HepG2 (cell line): Measurements from ENCODE around the gene VAT1L. TPM values are rescaled to one million over a fixed set of nuclear protein-coding genes. Genes with fewer than 3 reads are reported as not detected.

ENCODE experiments used
- ATAC-seq: fragments of 200-7000 bp; cut with Tn5 transposase; 3 replicates; pipeline ENCODE4 v1.9.1; 2020; ENCODE audit warnings: mild to moderate bottlenecking, moderate library complexity
- BruUV-seq: library from RNA; stranded (reverse); fragments of 400-500 nt; replicated peaks from 2 replicates; lab custom pipeline; 2021; lab: Mats Ljungman, UMichigan
- CTCF ChIA-PET: fragments of 300-600 bp; formaldehyde crosslinking; extraction: SDS; loops from one replicate; lab custom pipeline; 2021; ENCODE audit warnings: low total read pairs, inconsistent platforms, low intra/inter-chr PET ratio; lab: Yijun Ruan, JAX
- POLR2A ChIA-PET: fragments of 350-600 bp; sonication (Branson Sonifier 250); formaldehyde crosslinking; loops from one replicate; lab custom pipeline; 2020; ENCODE audit warnings: antibody characterized with exemption, inconsistent platforms; lab: Yijun Ruan, JAX
- DNase-seq: peaks from one replicate; pipeline ENCODE4 v3.0.0-alpha.2; 2015; ENCODE audit warnings: low spot score
- FAIRE-seq: peaks from 3 replicates; lab custom pipeline; 2011; peaks lifted over from hg19 to GRCh38; lab: Jason Lieb, UNC
- H2AFZ ChIP-seq: one replicate; pipeline ENCODE4 v1.6.1; 2011; ENCODE audit warnings: low read length, inconsistent platforms
- H3K27ac ChIP-seq: fragments of 300-600 bp; 3 replicates; pipeline ENCODE4 v1.8.0; 2011; ENCODE audit warnings: mixed run types, mild to moderate bottlenecking, mixed read lengths, low read length, inconsistent platforms; ENCODE audit not compliant: insufficient read depth; ENCODE audit errors: extremely low read length
- H3K27me3 ChIP-seq, 2 experiments: fragments of 200-600 bp in 1 of 2; 2 replicates in 1 of 2; 3 replicates in 1 of 2; pipeline versions ENCODE4 v1.6.0 to v1.8.0; 2011; ENCODE audit warnings: low read length in 2 of 2, mild to moderate bottlenecking in 2 of 2, moderate library complexity in 2 of 2, inconsistent platforms in 1 of 2; ENCODE audit not compliant: insufficient read depth in 2 of 2, control insufficient read depth in 1 of 2
- H3K36me3 ChIP-seq, 2 experiments: fragments of 200-600 bp in 1 of 2; replicated peaks in 1 of 2; 2 replicates in 1 of 2; 3 replicates in 1 of 2; pipeline versions ENCODE4 v1.5.1 to v1.8.0; 2011; ENCODE audit warnings: low read length in 2 of 2, inconsistent platforms in 1 of 2; ENCODE audit not compliant: insufficient read depth in 2 of 2, control insufficient read depth in 1 of 2
- H3K4me1 ChIP-seq: 2 replicates; pipeline ENCODE4 v1.5.1; 2012; ENCODE audit warnings: low read length, inconsistent platforms; ENCODE audit not compliant: insufficient read depth
- H3K4me2 ChIP-seq: 2 replicates; pipeline ENCODE4 v1.6.0; 2011; ENCODE audit warnings: low read depth, low read length, inconsistent platforms
- H3K4me3 ChIP-seq, 3 experiments: fragments of 200-600 bp in 1 of 3; sonication (generic), shearing (Covaris generic) in 1 of 3; replicated peaks in 1 of 3; 2 replicates each; pipeline ENCODE4 v1.5.1; 2011 to 2016; ENCODE audit warnings: low read length in 3 of 3, inconsistent platforms in 2 of 3, low read depth in 2 of 3, mild to moderate bottlenecking in 2 of 3, control low read depth in 1 of 3, mixed read lengths in 1 of 3; ENCODE audit not compliant: insufficient read depth in 1 of 3
- H3K79me2 ChIP-seq: one replicate; pipeline ENCODE4 v1.6.1; 2011; ENCODE audit warnings: low read length, inconsistent platforms; ENCODE audit not compliant: insufficient read depth
- H3K9ac ChIP-seq: 2 replicates; pipeline ENCODE4 v1.6.0; 2011; ENCODE audit warnings: mild to moderate bottlenecking, low read depth, low read length, inconsistent platforms; ENCODE audit not compliant: insufficient read depth
- H3K9me3 ChIP-seq: 2 replicates; pipeline ENCODE4 v1.5.1; 2012; ENCODE audit warnings: mild to moderate bottlenecking, low read length
- H4K20me1 ChIP-seq: 2 replicates; pipeline ENCODE4 v1.6.0; 2011; ENCODE audit warnings: inconsistent platforms, mild to moderate bottlenecking, low read length, moderate library complexity; ENCODE audit not compliant: insufficient read depth
- AGO1 ChIP-seq: fragments of 200-400 bp; formaldehyde crosslinking; IDR thresholded peaks from 2 replicates; pipeline ENCODE4 v1.6.1; 2017; ENCODE audit warnings: mild to moderate bottlenecking, low read depth, low read length, moderate library complexity; ENCODE audit not compliant: poor library complexity, severe bottlenecking
- ATF7 ChIP-seq, 2 experiments: fragments of 450-650 bp in 1 of 2; sonication (generic) in 1 of 2; formaldehyde crosslinking in 1 of 2; IDR thresholded peaks; 2 replicates each; pipeline versions ENCODE4 v1.4.0 to v1.6.1; 2016 to 2020; ENCODE audit warnings: antibody characterized with exemption in 1 of 2, mild to moderate bottlenecking in 1 of 2, missing genetic modification reagents in 1 of 2
- CREB1 ChIP-seq, 2 experiments: fragments of 450-650 bp in 1 of 2; IDR thresholded peaks; 2 replicates each; pipeline ENCODE4 v1.6.1; 2016 to 2017; ENCODE audit warnings: control low read depth in 1 of 2, mild to moderate bottlenecking in 1 of 2, missing compliant biosample characterization in 1 of 2, missing genetic modification characterization in 1 of 2
- DDIT3 ChIP-seq: sonication (generic); formaldehyde crosslinking; IDR thresholded peaks from 2 replicates; pipeline ENCODE4 v1.4.0; 2020; ENCODE audit warnings: mild to moderate bottlenecking, missing genetic modification reagents
- DNMT3B ChIP-seq: conservative IDR thresholded peaks from 2 replicates; pipeline ENCODE4 v1.6.1; 2016; ENCODE audit warnings: missing biosample characterization, control low read depth
- KDM6A ChIP-seq: IDR thresholded peaks from 2 replicates; pipeline ENCODE4 v1.6.1; 2016; ENCODE audit warnings: low read depth
- REPIN1 ChIP-seq: sonication (generic); formaldehyde crosslinking; IDR thresholded peaks from 2 replicates; pipeline ENCODE4 v1.8.0; 2022; ENCODE audit warnings: missing genetic modification reagents, low read depth, mild to moderate bottlenecking, borderline replicate concordance
- SMAD3 ChIP-seq: sonication (generic); formaldehyde crosslinking; IDR thresholded peaks from 2 replicates; pipeline ENCODE4 v1.4.0; 2020; ENCODE audit warnings: missing genetic modification reagents
- ZNF432 ChIP-seq: sonication (generic); formaldehyde crosslinking; IDR thresholded peaks from 2 replicates; pipeline ENCODE4 v1.5.0; 2020; ENCODE audit warnings: missing genetic modification reagents, mild to moderate bottlenecking, borderline replicate concordance
- ZNF549 ChIP-seq: sonication (generic); formaldehyde crosslinking; IDR thresholded peaks from 2 replicates; pipeline ENCODE4 v1.5.0; 2020; ENCODE audit warnings: missing genetic modification reagents
- ZNF770 ChIP-seq: sonication (generic); formaldehyde crosslinking; IDR thresholded peaks from 2 replicates; pipeline ENCODE4 v1.5.0; 2020; ENCODE audit warnings: mild to moderate bottlenecking, missing genetic modification reagents
- WGBS: methylation state at CpG from one replicate; pipeline ENCODE4 v1.1.6; 2017; ENCODE audit warnings: low lambda C conversion rate; 5-methylcytosine and 5-hydroxymethylcytosine counted together
- in situ Hi-C: cut with HindIII; loops from 2 replicates; pipeline ENCODE4 v1.10.0; 2017; ENCODE audit warnings: low pct_unique_long_range_greater_than_20kb; ENCODE audit not compliant: extremely low pct_ligation_motif_present
- intact Hi-C: fragments of 100-400 bp; cut with micrococcal nuclease; formaldehyde crosslinking; loops from one replicate; pipeline ENCODE4 v1.10.0; 2022; ENCODE audit not compliant: unreplicated experiment
- polyA plus RNA-seq, 8 experiments: library from polyadenylated mRNA; depleted of rRNA in 3 of 8; stranded (reverse) in 7 of 8; unstranded in 1 of 8; fragments of >200 nt; fragmentation: Illumina TruSeq in 4 of 8; extraction: Trizol in 4 of 8; gene quantifications; 2 replicates each; pipeline versions ENCODE4 v1.2.1 to v1.2.3, GENCODE V29; 2011 to 2016; ENCODE audit warnings: low read depth in 4 of 8, missing spikeins in 1 of 8, mixed read lengths in 1 of 8; ENCODE audit not compliant: insufficient read depth in 1 of 8
- total RNA-seq, 5 experiments: library from RNA; depleted of rRNA; stranded (reverse); fragments of >200 nt; fragmentation: Illumina TruSeq; extraction: Trizol; gene quantifications; 2 replicates each; pipeline ENCODE4 v1.2.3, GENCODE V29; 2016; ENCODE audit warnings: low read depth in 1 of 5

The VAT1L gene
- total and polyA plus RNA-seq, 2 of the 13 experiments (the other 11 are each of a cell fraction or from before 2014, with no cell fraction given): not detected

DNA sequence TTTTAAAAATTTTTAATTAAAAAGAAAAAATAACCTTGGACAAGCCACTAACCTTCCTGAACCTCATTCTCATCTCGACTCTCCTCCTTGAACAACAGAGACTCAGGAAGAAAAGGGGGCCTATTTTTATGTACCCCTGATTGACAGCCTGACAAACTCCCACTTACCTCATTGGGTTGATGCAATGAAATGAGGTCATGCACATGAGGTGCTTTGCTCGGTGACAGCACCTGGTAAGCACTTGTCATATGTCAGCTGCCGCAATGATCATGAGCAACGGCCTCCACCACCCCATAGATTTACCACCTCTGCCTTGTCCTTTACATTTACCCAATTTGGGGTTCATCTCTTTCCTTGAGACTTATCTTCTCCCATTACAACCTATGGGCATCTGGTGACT is 167.9 kb downstream of the VAT1L start:
- no peak overlapping the region for H2AFZ ChIP-seq
- no peaks in the 10 kb centered on the region for H4K20me1 ChIP-seq
- H3K4me2 ChIP-seq: no peak overlapping the region
- intact Hi-C loops: no loop called here
- H3K9ac ChIP-seq: no peak overlapping the region
- no peak for FAIRE-seq
- H3K79me2 ChIP-seq: no peaks in the 10 kb centered on the region
- TF ChIP-seq REPIN1 (CRISPR knock-in tag): no peak
- TF ChIP-seq AGO1: no peak
- TF ChIP-seq ZNF432 (CRISPR knock-in tag): no peak
- TF ChIP-seq SMAD3: no peak
- no peak for TF ChIP-seq KDM6A (CRISPR knock-in tag)
- TF ChIP-seq CREB1 (IDR thresholded peaks at IDR 0.05): 0 out of 2 replicates have a peak, but pooled peaks have one; percentile 5
- TF ChIP-seq CREB1 (CRISPR knock-in tag; IDR thresholded peaks at IDR 0.05): no peak
- TF ChIP-seq DNMT3B: no peak
- no peak for TF ChIP-seq ZNF770
- no peak for TF ChIP-seq DDIT3 (CRISPR knock-in tag)
- peak; percentile 54; the same call in 1 of the 2 replicates for TF ChIP-seq ATF7 (IDR thresholded peaks at IDR 0.05)
- no peak for TF ChIP-seq ATF7 (CRISPR knock-in tag; IDR thresholded peaks at IDR 0.05)
- TF ChIP-seq ZNF549 (CRISPR knock-in tag): no peak
- TF ChIP-seq, all 625 proteins: peak for 2
- in situ Hi-C loops: loop anchor here (25.0 kb wide), 2 partner anchors 169 to 719 kb away; partner anchors contain the start of gene VAT1L
- Histone ChIP-seq H3K9me3 (no peaks in the 10 kb centered on the region), H3K36me3 (no peaks in the 10 kb centered on the region), H3K27ac (no peak overlapping the region), H3K4me3 (no peak overlapping the region), H3K4me1 (no peaks in the 10 kb centered on the region), H3K27me3 (peaks cover 0 to 18% of the 10 kb centered on the region in 2 experiments; a peak in 4 of 5 replicates)
- no peak for DNase-seq
- no TSS peak for BruUV-seq
- POLR2A ChIA-PET: no interaction called here
- no peak for ATAC-seq
- 26% methylated on average over 4 of the region's 4 CpGs for WGBS
- CTCF ChIA-PET: no interaction called here
